NCI-H82 treated with DMSO at 0.1 percent for 48 hours (cell line): ENCODE results near the gene PAX4.
A peak's percentile ranks its signal among the peaks of the same experiment; 100 is the strongest.

Source experiments
- DNase-seq: peaks from one replicate; lab custom pipeline; 2025; ENCODE audit not compliant: unreplicated experiment; lab: John Stamatoyannopoulos, UW

Gene PAX4

GRCh38 chr7:127618042-127618441 lies at the start of gene PAX4:
Gene PAX4 (minus strand): TSS chr7:127618142. CDS start chr7:127615928, 2,214 bp downstream.
- DNase-seq, result no peak

- DNase-seq, result no peak
Observed at GRCh38 chr7:127667017-127667670, 49.2 kb upstream of the PAX4 start.

- DNase-seq, result no peak
Observed at GRCh38 chr7:127666602-127667001, 48.7 kb upstream of the PAX4 start.

- DNase-seq, result no peak
Observed at GRCh38 chr7:127665922-127666321, 48.0 kb upstream of the PAX4 start.

- no peak for DNase-seq
Observed at GRCh38 chr7:127658970-127659630, 41.2 kb upstream of the PAX4 start.

GRCh38 chr7:127657500-127657899 lies 39.6 kb upstream of the PAX4 start:
- no peak for DNase-seq

GRCh38 chr7:127655720-127656119 lies 37.8 kb upstream of the PAX4 start:
- no peak for DNase-seq

GRCh38 chr7:127654404-127655394 lies 36.8 kb upstream of the PAX4 start:
- DNase-seq, result peak; percentile 18

GRCh38 chr7:127653396-127653795 lies 35.5 kb upstream of the PAX4 start:
- DNase-seq, result no peak

GRCh38 chr7:127652333-127653248 lies 34.6 kb upstream of the PAX4 start:
- no peak for DNase-seq

GRCh38 chr7:127651556-127652332 lies 33.8 kb upstream of the PAX4 start, which contains the start of gene SND1:
Gene SND1 (plus strand): TSS chr7:127652194. CDS start chr7:127652374, 180 bp downstream.
- peak; percentile 99 for DNase-seq

GRCh38 chr7:127650847-127651555 lies 33.1 kb upstream of the PAX4 start:
- DNase-seq, result no peak

- no peak for DNase-seq
Observed at GRCh38 chr7:127648986-127649385, 31.0 kb upstream of the PAX4 start.

GRCh38 chr7:127647636-127648035 lies 29.7 kb upstream of the PAX4 start:
- no peak for DNase-seq

GRCh38 chr7:127644484-127644883 lies 26.5 kb upstream of the PAX4 start:
- no peak for DNase-seq

- DNase-seq, result no peak
Observed at GRCh38 chr7:127638197-127638596, 20.3 kb upstream of the PAX4 start.

- no peak for DNase-seq
Observed at GRCh38 chr7:127635659-127636285, 17.8 kb upstream of the PAX4 start.

GRCh38 chr7:127632276-127632910 lies 14.5 kb upstream of the PAX4 start:
- DNase-seq, result no peak
